Breast epithelium (tissue), 4 donors: ENCODE data around the gene MAPRE2. TPM values are rescaled to one million over a fixed set of nuclear protein-coding genes. Genes with fewer than 3 reads are reported as not detected.

Source experiments
- DNase-seq, 2 donors: peaks; one replicate each; pipeline ENCODE4 v3.0.0-alpha.2; 2019; ENCODE audit warnings: low spot score in 2 of 2
- H3K27ac ChIP-seq, 2 donors: fragments of 200-600 bp; sonication (generic) in 1 of 2; one replicate each; pipeline ENCODE4 v1.5.1; 2016 to 2019; ENCODE audit warnings: mild to moderate bottlenecking in 1 of 2
- H3K27me3 ChIP-seq, 2 donors: fragments of 200-600 bp; sonication (generic) in 1 of 2; one replicate each; pipeline versions ENCODE4 v1.5.1 to v1.6.0; 2017 to 2019; ENCODE audit warnings: control low read depth in 1 of 2, mild to moderate bottlenecking in 1 of 2
- H3K36me3 ChIP-seq: fragments of 200-600 bp; one replicate; pipeline ENCODE4 v1.5.1; 2019
- H3K4me1 ChIP-seq, 2 donors: fragments of 200-600 bp; sonication (generic); one replicate each; pipeline ENCODE4 v1.5.1; 2016 to 2019; ENCODE audit warnings: control low read depth in 1 of 2
- H3K4me3 ChIP-seq, 3 donors: fragments of 200-600 bp; sonication (generic); 1 replicate in 2 of 3; 2 replicates in 1 of 3; pipeline ENCODE4 v1.5.1; 2016 to 2019; ENCODE audit warnings: mild to moderate bottlenecking in 3 of 3, moderate library complexity in 2 of 3
- H3K9me3 ChIP-seq, 2 donors: fragments of 200-600 bp; sonication (generic) in 1 of 2; one replicate each; pipeline ENCODE4 v1.5.1; 2016 to 2019; ENCODE audit warnings: control low read depth in 1 of 2
- POLR2A ChIP-seq: fragments of 450-650 bp; IDR thresholded peaks from one replicate; pipeline ENCODE4 v1.6.1; 2016; ENCODE audit warnings: antibody characterized with exemption, mild to moderate bottlenecking, moderate library complexity
- POLR2AphosphoS5 ChIP-seq, 3 donors: sonication (generic); formaldehyde crosslinking; IDR thresholded peaks; one replicate each; pipeline ENCODE4 v1.6.1; 2017; ENCODE audit warnings: antibody characterized with exemption in 3 of 3
- intact Hi-C: fragments of 100-400 bp; cut with DNase I; formaldehyde crosslinking; loops from one replicate; pipeline ENCODE4 v1.15.1; 2023; ENCODE audit warnings: low total_unique reads
- total RNA-seq, 3 donors: library from RNA; depleted of rRNA; stranded (reverse); fragments of >200 nt; gene quantifications; one replicate each; pipeline ENCODE4 v1.1.0, GENCODE V29; 2016
- TF ChIP-seq, protein P1 (sequence below), 3 donors: fragments of 450-650 bp; IDR thresholded peaks; one replicate each; pipeline ENCODE4 v1.5.1; 2016 to 2017; ENCODE audit warnings: antibody characterized with exemption in 3 of 3, mild to moderate bottlenecking in 3 of 3, moderate library complexity in 3 of 3

MAPRE2 gene
- total RNA-seq, 3 donors from 2014 or later, result 17.0 to 38.8 (median 21.3) TPM

- H3K9me3 ChIP-seq, result no peaks in the 10 kb centered on the region
- peak overlapping the region in 1 of 2 donors; percentile 11 for H3K27ac ChIP-seq
- H3K4me3 ChIP-seq, result peak overlapping the region; percentile 24 to 32 (median 27)
- H3K27me3 ChIP-seq, result no peaks in the 10 kb centered on the region
- intact Hi-C loops, result no loop called here
- no peaks in the 10 kb centered on the region for H3K36me3 ChIP-seq
- no peak for DNase-seq
- no peaks in the 10 kb centered on the region for H3K4me1 ChIP-seq
- TF ChIP-seq POLR2A (no peak), POLR2AphosphoS5 (IDR thresholded peaks at IDR 0.05) (no peak)
- TF ChIP-seq, protein P1, sequence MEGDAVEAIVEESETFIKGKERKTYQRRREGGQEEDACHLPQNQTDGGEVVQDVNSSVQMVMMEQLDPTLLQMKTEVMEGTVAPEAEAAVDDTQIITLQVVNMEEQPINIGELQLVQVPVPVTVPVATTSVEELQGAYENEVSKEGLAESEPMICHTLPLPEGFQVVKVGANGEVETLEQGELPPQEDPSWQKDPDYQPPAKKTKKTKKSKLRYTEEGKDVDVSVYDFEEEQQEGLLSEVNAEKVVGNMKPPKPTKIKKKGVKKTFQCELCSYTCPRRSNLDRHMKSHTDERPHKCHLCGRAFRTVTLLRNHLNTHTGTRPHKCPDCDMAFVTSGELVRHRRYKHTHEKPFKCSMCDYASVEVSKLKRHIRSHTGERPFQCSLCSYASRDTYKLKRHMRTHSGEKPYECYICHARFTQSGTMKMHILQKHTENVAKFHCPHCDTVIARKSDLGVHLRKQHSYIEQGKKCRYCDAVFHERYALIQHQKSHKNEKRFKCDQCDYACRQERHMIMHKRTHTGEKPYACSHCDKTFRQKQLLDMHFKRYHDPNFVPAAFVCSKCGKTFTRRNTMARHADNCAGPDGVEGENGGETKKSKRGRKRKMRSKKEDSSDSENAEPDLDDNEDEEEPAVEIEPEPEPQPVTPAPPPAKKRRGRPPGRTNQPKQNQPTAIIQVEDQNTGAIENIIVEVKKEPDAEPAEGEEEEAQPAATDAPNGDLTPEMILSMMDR (IDR thresholded peaks at IDR 0.05), result no peak
These were observed 10.8 kb upstream of the MAPRE2 start for GRCh38 chr18:35030277-35030989.

DNA sequence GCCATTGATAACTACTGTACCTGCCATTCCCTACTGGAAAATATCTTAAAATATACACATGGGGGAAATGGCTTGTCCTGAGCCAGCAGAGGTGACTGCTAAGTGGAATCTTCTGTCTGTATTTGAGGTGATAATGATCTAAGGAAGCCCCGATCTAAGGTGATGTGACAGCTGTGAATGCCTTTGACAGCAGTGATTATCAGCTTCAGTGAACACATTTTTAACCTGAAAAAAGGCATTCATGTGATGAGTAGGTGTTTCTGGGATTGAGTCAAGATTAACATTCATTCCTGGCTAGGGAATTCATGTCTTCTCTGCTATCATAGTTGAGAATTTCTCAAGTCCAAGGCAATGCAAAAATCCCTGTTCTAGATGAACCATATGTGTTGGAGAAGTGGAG is 9.1 kb upstream of the MAPRE2 start:
- intact Hi-C loops, result no loop called here
- H3K9me3 ChIP-seq, result no peaks in the 10 kb centered on the region
- DNase-seq, result no peak
- no peak overlapping the region for H3K4me3 ChIP-seq
- H3K36me3 ChIP-seq, result no peaks in the 10 kb centered on the region
- no peaks in the 10 kb centered on the region for H3K4me1 ChIP-seq
- TF ChIP-seq POLR2A (no peak), POLR2AphosphoS5 (IDR thresholded peaks at IDR 0.05) (no peak)
- TF ChIP-seq, protein P1 (IDR thresholded peaks at IDR 0.05), result no peak
- no peak overlapping the region for H3K27ac ChIP-seq
- no peaks in the 10 kb centered on the region for H3K27me3 ChIP-seq

GRCh38 chr18:35038029-35038428 is 3.2 kb upstream of the MAPRE2 start:
- no peaks in the 10 kb centered on the region for H3K27me3 ChIP-seq
- no peak overlapping the region for H3K4me3 ChIP-seq
- peaks cover 0 to 5% of the 10 kb centered on the region in 2 donors for H3K4me1 ChIP-seq
- no peaks in the 10 kb centered on the region for H3K9me3 ChIP-seq
- TF ChIP-seq POLR2A (no peak), POLR2AphosphoS5 (IDR thresholded peaks at IDR 0.05) (no peak)
- TF ChIP-seq, protein P1 (IDR thresholded peaks at IDR 0.05), result no peak
- H3K36me3 ChIP-seq, result no peaks in the 10 kb centered on the region
- H3K27ac ChIP-seq, result no peak overlapping the region
- DNase-seq, result no peak
- intact Hi-C loops, result no loop called here

- H3K36me3 ChIP-seq, result no peaks in the 10 kb centered on the region
- intact Hi-C loops, result no loop called here
- H3K27me3 ChIP-seq, result no peaks in the 10 kb centered on the region
- H3K27ac ChIP-seq, result no peak overlapping the region
- peaks cover 0 to 5% of the 10 kb centered on the region in 2 donors for H3K4me1 ChIP-seq
- TF ChIP-seq POLR2A, result no peak
- TF ChIP-seq POLR2AphosphoS5 (IDR thresholded peaks at IDR 0.05), result no peak
- TF ChIP-seq, protein P1 (IDR thresholded peaks at IDR 0.05), result no peak
- H3K9me3 ChIP-seq, result no peaks in the 10 kb centered on the region
- no peak overlapping the region for H3K4me3 ChIP-seq
- no peak for DNase-seq
These were observed 2.2 kb upstream of the MAPRE2 start for GRCh38 chr18:35038881-35039491.

- H3K4me3 ChIP-seq, result peak overlapping the region; percentile 74 to 84 (median 75)
- peak overlapping the region; percentile 83 to 91 for H3K27ac ChIP-seq
- peaks cover 0 to 5% of the 10 kb centered on the region in 2 donors for H3K4me1 ChIP-seq
- no peaks in the 10 kb centered on the region for H3K27me3 ChIP-seq
- H3K9me3 ChIP-seq, result no peaks in the 10 kb centered on the region
- no peak for DNase-seq
- intact Hi-C loops, result no loop called here
- TF ChIP-seq, protein P1 (IDR thresholded peaks at IDR 0.05), result no peak
- TF ChIP-seq POLR2A (no peak), POLR2AphosphoS5 (IDR thresholded peaks at IDR 0.05) (no peak)
- no peaks in the 10 kb centered on the region for H3K36me3 ChIP-seq
These were observed 600 bp upstream of the MAPRE2 start for GRCh38 chr18:35040638-35040987.
